Lower lobe of right lung (tissue), 2 donors: Measurements from ENCODE around the gene ABCB8. TPM values are rescaled to one million over a fixed set of nuclear protein-coding genes. Genes with fewer than 3 reads are reported as not detected.
A peak's percentile ranks its signal among the peaks of the same experiment; 100 is the strongest.

Experiments
- ATAC-seq, 2 donors: fragments of 200-7000 bp; cut with Tn5 transposase; one replicate each; pipeline ENCODE4 v1.9.1; 2020 to 2022; ENCODE audit warnings: mild to moderate bottlenecking in 2 of 2, moderate library complexity in 2 of 2
- DNase-seq: peaks from one replicate; pipeline ENCODE4 v3.0.0-alpha.2; 2020
- H3K27ac ChIP-seq: fragments of 200-600 bp; one replicate; pipeline ENCODE4 v1.8.0; 2022
- H3K27me3 ChIP-seq: fragments of 200-600 bp; one replicate; pipeline ENCODE4 v1.8.0; 2022; ENCODE audit warnings: low read depth
- H3K36me3 ChIP-seq: fragments of 200-600 bp; one replicate; pipeline ENCODE4 v1.8.0; 2022; ENCODE audit warnings: mild to moderate bottlenecking
- H3K4me1 ChIP-seq: fragments of 200-600 bp; one replicate; pipeline ENCODE4 v1.8.0; 2022
- H3K4me3 ChIP-seq: fragments of 200-600 bp; one replicate; pipeline ENCODE4 v1.8.0; 2022; ENCODE audit warnings: mild to moderate bottlenecking
- H3K9me3 ChIP-seq: fragments of 200-600 bp; one replicate; pipeline ENCODE4 v1.8.0; 2022
- CTCF ChIP-seq: fragments of 200-600 bp; IDR thresholded peaks from one replicate; pipeline ENCODE4 v1.8.0; 2022; ENCODE audit warnings: antibody characterized with exemption, mild to moderate bottlenecking
- intact Hi-C: fragments of 100-400 bp; cut with DNase I; formaldehyde crosslinking; loops from one replicate; pipeline ENCODE4 v1.11.0; 2022
- total RNA-seq: library from RNA; stranded (reverse); fragmentation: NEBNext Ultra II Directional; extraction: Animal tissue kit (Norgen Biotek cat#: 25700); gene quantifications from one replicate; pipeline ENCODE4 v1.2.1, GENCODE V29; 2021
- donor health status: DM: no; HTN: yes; CAD: no; lungs with severe emphysema.

The ABCB8 gene
- total RNA-seq, 1 donor from 2014 or later, result 42.4 TPM

GRCh38 chr7:151005566-151005965 is 22.7 kb upstream of the ABCB8 start:
- H3K9me3 ChIP-seq, result no peaks in the 10 kb centered on the region

GRCh38 chr7:151006590-151007300 is 21.5 kb upstream of the ABCB8 start:
- DNase-seq (no peak), ATAC-seq (no peak)
- intact Hi-C loops, result no loop called here
- Histone ChIP-seq H3K27me3 (no peaks in the 10 kb centered on the region), H3K27ac (peak overlapping the region; percentile 31), H3K4me3 (no peak overlapping the region), H3K4me1 (peaks cover 53% of the 10 kb centered on the region), H3K36me3 (no peaks in the 10 kb centered on the region), H3K9me3 (no peaks in the 10 kb centered on the region)
- no peak for TF ChIP-seq CTCF

More at GRCh38 chr7:151005566-151005965, 22.7 kb upstream of the ABCB8 start:
- no peak for TF ChIP-seq CTCF
- ATAC-seq, result no peak
- no peaks in the 10 kb centered on the region for H3K36me3 ChIP-seq
- H3K27ac ChIP-seq, result no peak overlapping the region
- peaks cover 44% of the 10 kb centered on the region for H3K4me1 ChIP-seq
- intact Hi-C loops, result no loop called here
- no peaks in the 10 kb centered on the region for H3K27me3 ChIP-seq
- H3K4me3 ChIP-seq, result no peak overlapping the region
- no peak for DNase-seq

GRCh38 chr7:151007469-151007898 is 20.8 kb upstream of the ABCB8 start:
- H3K27me3 ChIP-seq, result peaks cover 4% of the 10 kb centered on the region
- TF ChIP-seq CTCF, result no peak
- H3K27ac ChIP-seq, result peak overlapping the region; percentile 62
- intact Hi-C loops, result no loop called here
- no peaks in the 10 kb centered on the region for H3K36me3 ChIP-seq
- H3K9me3 ChIP-seq, result no peaks in the 10 kb centered on the region
- DNase-seq (no peak), ATAC-seq (peak in 1 of 2 donors; percentile 8)
- H3K4me1 ChIP-seq, result peaks cover 61% of the 10 kb centered on the region
- H3K4me3 ChIP-seq, result no peak overlapping the region

GRCh38 chr7:151008143-151008510 is 20.1 kb upstream of the ABCB8 start:
- Histone ChIP-seq H3K27ac (peak overlapping the region; percentile 43), H3K4me3 (peak overlapping the region; percentile 29), H3K36me3 (no peaks in the 10 kb centered on the region), H3K4me1 (peaks cover 64% of the 10 kb centered on the region), H3K27me3 (peaks cover 6% of the 10 kb centered on the region), H3K9me3 (no peaks in the 10 kb centered on the region)
- no peak for TF ChIP-seq CTCF
- intact Hi-C loops, result no loop called here
- DNase-seq (no peak), ATAC-seq (peak in 1 of 2 donors; percentile 7)

GRCh38 chr7:151008511-151009323 is 19.5 kb upstream of the ABCB8 start:
- intact Hi-C loops, result no loop called here
- peak; percentile 82 for TF ChIP-seq CTCF
- peak; percentile 57 for ATAC-seq
- peaks cover 64% of the 10 kb centered on the region for H3K4me1 ChIP-seq
- H3K36me3 ChIP-seq, result no peaks in the 10 kb centered on the region
- H3K27me3 ChIP-seq, result peaks cover 7% of the 10 kb centered on the region
- H3K27ac ChIP-seq, result peak overlapping the region; percentile 43
- no peaks in the 10 kb centered on the region for H3K9me3 ChIP-seq
- peak; percentile 73 for DNase-seq
- H3K4me3 ChIP-seq, result peak overlapping the region; percentile 29
